ENCODE measurements around the gene KCTD10.

- TF ChIP-seq, protein P1, sequence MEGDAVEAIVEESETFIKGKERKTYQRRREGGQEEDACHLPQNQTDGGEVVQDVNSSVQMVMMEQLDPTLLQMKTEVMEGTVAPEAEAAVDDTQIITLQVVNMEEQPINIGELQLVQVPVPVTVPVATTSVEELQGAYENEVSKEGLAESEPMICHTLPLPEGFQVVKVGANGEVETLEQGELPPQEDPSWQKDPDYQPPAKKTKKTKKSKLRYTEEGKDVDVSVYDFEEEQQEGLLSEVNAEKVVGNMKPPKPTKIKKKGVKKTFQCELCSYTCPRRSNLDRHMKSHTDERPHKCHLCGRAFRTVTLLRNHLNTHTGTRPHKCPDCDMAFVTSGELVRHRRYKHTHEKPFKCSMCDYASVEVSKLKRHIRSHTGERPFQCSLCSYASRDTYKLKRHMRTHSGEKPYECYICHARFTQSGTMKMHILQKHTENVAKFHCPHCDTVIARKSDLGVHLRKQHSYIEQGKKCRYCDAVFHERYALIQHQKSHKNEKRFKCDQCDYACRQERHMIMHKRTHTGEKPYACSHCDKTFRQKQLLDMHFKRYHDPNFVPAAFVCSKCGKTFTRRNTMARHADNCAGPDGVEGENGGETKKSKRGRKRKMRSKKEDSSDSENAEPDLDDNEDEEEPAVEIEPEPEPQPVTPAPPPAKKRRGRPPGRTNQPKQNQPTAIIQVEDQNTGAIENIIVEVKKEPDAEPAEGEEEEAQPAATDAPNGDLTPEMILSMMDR (IDR thresholded peaks at IDR 0.05), result peak; percentile 82 to 98 (median 91)
- TF ChIP-seq POLR2A (IDR thresholded peaks at IDR 0.05), result no peak
Observed at GRCh38 chr12:109428037-109428629, 49.0 kb downstream of the KCTD10 start.
